SIG-M5 treated with dmso at 0.1 percent for 504 hours (cell line): ENCODE measurements around the gene CRELD2.

ENCODE experiments used
- DNase-seq: peaks from one replicate; lab custom pipeline; 2025; ENCODE audit not compliant: unreplicated experiment; lab: John Stamatoyannopoulos, UW

CRELD2 gene

DNA sequence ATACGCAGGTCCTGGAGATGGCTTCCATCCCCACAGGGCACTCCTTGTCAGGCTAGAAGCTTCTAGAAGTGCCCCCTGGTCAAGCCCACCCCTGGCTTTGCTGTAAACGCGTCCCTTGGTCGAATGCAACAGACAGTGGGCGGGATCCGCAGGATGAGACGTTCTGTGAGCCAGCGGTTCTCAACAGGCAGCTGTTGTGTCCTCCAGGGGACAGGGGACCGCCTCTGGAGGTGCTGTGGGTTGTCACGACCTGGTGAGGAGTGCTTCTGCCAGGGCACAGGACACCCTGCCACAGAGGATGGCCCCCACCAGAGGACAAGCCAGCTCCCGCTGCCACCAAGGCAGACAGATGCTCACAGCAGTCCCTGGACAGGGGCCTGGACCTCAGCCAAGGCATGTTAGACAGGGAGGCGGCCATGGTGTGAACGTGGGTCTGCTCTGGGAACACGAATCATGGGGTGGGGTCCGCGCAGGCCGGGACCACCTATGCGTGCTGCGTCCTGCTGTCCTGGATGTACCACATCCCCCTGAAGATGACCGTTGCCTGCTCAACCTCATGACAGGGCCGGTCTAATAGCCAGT is 11.7 kb downstream of the CRELD2 start:
- no peak for DNase-seq

DNA sequence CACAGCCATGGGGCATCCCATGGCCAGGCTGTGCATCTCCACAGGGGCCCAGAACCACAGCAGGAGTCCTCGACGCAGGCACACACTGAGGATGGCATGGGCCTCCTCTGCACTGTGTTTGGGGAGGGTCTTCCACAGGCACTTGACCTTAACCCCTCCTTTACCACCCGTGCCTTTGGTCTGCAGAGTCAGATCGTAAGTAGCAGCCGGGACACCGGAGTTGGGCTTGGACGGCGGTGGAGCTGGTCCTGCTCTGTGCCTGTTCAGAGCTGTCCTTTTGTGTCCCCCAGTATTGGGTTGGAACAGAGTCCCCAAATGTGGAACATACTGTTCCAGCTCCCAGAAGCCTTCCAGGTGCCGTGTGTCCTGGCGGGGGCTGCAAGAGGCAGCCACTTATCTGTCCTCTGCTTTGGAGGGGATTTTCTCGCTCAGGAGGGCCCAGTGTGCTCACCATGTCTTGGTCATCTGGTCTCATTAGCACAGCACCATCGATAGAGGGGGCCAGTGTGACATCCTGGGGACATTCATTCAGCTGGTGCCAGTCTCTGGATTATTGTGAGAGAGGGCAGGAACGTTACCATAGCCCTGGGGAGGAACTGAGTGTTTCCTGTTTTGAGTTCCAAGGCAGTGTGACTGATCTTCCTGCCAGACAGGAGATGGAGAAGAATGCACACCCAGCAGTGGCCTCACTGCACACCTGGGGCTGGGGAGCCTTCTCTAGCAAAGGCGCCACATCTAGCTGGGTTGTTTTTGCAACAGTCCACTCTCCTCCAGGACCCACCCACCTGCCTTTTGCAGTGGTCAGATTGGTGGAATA is 12.4 kb downstream of the CRELD2 start:
- DNase-seq: peak; percentile 86

DNA sequence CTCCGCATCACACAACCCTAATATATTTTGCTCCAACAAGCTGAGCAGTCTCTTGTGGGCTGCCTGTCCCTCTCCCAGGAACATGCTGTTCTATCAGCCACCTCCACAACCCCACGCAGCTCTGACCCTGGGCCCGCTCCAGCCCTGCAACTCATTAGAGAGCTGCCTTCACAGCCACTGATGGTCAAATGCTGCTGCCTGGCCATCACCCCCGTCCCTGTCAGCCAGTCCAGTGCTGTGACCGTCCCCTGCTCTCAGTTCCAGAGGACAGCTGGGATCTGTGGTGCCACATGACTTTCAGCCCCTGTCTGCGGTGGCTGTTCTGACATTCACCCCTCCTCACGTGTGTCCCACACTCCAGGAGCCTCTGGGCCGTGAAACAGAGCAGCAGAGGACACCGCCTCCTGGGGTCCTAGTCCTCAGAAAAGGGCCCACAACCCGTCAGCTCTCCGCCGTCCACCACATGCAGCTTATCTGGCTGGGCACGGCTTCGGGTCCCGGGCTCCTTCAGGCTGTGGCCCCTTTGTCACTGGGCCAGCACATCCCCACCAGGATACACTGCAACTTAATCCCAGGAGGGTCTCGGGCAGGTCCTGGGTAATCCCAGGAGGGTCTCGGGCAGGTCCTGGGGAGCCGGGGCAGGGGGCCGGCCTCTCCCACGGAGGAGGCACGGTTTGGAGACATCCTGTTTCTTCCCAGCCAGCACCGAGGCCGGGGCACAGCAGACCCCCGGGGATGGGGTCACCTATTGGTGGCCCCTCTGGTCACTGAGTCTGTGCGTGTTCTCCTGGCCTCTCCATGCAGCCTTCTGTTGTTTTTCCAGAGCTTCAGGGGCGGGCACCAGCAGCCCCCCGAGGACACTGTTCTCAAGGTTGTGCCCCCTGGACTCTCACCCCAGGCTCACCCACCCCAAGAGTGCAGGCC is 15.1 kb downstream of the CRELD2 start:
- no peak for DNase-seq

DNA sequence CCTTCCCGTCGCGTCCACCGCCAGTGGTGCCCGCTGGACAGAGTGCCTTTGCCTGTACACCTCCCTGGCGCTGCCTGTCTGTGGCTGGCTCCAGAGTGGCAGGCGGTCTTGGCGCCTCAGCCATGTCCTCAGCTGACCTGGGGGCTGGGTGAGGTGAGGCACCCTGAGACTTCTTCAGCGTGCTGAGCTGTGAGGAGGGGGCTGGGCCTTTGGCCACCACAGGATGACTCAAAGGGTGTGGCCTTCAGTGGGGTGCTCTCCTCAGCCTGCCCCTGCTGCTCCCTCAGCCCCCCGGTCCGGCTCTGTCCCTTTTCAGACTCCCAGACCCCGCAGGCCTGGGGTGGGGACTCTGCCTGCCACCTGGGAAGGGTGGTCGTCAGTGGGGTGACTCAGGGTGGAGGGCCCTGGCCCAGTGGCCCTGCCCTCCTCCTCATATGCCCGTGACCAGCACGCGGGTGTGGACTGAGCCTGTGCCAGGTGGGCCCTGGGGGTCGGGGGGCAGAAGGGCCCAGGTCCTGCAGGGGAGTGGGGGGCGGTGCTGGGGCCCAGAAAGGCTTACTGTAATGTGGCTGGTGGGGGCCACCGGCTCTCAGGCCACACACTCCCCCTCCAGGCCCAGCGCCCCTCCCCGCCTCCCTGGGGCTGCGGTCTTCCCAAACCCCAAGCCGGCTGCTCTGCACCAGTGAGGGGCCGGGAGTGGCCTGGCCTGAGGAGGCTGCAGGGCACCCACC is 15.9 kb downstream of the CRELD2 start:
- no peak for DNase-seq

DNA sequence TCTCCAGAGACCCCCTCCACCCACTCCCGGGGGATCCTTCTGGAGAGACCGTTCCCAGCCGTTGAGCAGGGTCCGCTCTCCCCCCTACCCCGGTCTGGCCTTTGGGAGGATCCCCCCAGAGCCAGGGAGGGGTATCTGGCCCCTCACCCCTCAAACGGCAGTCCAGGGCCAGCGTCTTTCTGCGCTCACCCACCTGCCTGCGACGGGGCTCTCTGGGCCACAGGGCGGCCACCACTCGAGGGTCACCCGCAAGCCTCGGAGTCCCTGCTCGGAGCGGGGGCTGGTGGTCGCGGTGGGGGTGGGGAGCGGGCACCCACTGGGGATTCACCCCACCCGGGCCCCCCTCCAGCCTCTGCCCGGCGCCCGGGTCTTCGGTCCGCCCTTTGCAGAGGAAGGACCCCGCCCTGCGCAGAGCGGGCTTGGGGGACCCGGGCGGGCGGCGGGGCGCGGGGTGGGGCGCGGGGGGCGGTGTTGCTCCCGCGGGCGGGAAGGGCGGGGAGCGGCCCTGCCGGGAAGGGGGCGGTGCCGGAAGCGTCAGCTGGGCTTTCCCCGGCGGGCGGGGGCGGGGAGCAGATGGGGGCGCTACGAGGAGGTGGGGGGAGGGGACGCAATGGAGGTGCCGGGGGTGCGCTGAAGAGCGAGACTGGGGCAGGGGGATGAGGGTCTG is 16.6 kb downstream of the CRELD2 start:
- DNase-seq: peak; percentile 12

DNA sequence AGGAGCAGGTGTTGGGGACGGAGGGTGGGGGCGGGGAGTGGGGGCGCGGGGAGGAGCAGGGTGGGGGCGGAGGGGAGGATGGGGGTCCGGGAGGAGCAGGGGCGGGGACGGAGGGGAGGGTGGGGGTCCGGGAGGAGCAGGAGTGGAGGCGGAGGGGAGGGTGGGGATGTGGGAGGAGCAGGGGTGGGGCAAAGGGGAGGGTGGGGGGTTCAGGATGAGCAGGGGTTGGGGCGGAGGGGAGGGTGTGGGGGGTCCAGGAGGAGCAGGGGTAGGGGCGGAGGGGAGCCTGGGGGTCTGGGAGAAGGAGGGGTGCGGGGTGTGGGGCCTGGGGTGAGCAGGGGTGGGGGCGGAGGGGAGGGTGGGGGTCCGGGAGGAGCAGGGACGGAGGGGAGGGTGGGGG is 17.1 kb downstream of the CRELD2 start:
- no peak for DNase-seq

DNA sequence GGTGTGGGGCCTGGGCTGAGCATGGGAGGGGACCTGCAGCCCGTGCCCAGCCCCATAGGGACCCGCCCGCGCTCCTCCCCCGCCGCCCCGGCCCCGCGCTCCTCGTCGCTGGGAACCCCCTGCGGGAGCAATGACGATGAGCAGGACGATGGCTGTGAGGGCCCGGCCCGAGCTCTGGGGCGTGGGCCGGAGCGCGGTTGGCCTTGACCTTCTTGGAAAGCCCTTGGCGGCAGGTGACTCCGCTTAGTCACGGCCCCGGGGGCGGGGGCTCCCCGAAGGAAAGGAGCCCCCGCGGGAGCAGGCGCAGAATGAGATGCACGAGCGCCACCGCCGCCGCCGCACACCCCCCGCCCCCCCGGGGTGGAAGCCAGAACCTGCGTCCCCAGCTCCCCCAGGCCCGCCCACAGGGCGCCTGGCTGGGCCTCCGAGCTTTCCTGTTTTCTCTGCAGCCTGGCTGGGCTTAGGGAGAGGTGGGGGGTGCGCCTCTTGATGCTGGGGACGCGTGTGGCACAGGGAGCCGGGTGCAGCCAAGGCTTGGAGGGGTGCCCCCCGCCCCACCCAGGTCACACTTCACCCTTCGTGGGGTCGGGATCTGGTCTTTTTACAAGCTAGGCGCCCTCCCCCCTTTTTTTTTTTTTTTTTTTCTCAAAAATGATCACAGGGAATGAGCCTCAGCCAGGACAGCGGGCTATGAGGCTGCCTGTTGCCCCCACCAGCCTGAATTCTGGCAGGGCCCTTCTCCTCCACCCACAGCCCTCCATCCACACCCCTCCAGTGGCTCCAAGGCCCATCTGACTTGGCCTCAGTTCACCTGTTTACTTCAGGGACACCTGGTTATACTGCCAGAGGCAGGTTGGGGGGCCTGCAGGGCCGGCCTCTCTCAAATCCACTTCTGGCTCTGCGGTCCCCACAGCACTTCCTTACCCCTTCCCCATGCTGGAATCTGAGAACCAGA is 17.9 kb downstream of the CRELD2 start:
- DNase-seq: peak; percentile 63

DNA sequence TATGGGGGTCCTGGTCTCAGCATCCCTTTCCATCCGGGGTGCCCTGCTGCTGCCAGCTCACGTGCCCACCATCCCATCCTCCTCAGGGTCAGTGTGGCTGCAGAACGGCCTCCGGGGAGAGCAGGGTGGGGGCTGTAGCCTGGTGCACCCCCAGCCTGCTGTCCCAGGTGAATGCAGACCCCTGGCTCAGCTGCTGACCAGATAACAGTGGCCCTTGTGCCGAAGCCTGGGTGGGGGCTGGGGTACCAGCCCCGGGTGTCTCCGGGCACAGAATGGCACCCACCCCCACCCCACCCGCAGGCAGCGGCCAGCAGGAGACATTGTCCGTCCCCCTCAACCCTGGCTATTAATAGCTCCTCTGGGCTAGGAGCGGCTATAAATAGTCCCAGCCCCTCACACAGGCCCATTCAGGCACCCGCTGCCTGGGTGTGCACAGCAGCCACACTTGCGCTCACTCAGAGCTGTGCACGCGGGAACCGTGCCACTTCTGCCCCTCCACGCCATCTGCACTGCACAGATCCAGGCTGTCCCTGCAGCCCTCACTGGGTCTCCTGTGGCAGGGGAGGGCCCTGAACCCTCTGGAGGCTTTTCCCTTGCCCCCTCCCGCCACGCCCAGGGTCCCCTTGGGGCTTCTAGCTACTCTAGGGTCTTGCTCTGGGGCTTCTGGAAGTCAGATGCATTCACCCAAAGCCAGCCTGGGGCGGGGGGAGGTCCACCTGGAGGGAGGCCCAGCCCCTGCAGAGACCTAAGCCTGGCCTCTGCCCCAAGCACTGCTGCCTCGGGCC is 18.7 kb downstream of the CRELD2 start:
- no peak for DNase-seq

DNA sequence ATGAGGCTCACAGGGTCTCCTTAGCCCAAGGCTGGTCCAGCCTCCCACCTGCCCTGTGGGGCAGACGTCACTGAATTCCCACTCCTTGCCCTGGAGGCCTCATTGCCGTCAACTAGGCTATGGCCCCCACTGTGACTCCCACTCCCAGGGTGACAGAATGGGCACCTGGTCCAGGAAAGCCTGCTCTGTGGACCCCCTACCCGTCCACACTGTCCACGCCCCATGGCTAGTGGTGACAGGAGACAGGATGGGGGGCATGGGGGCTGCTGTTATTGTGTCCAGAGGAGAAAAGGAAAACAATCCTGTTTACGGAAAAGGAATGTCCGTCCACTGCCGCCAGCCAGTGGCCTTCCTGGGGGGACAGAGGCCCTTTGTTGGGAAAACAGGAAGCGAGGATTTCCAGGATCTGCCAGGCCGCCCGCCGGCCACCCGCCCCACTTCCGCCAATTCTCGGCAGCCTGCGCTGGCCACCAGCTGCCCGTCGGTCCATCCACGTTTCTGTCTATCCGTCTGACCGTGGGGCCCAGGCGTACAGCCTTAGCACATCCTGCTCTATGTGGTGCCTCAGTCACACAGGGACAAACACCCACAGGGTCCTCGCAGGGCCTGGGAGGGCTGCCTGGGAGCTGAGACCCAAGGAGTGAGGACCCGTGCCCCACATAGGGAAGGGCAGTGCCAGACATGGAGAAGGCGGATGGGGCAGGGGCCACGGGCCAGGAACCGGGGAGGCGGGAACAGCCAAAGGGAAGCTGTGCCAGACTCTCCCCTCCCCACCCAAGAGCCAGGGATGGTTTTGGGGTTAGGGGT is 19.5 kb downstream of the CRELD2 start:
- DNase-seq: no peak

DNA sequence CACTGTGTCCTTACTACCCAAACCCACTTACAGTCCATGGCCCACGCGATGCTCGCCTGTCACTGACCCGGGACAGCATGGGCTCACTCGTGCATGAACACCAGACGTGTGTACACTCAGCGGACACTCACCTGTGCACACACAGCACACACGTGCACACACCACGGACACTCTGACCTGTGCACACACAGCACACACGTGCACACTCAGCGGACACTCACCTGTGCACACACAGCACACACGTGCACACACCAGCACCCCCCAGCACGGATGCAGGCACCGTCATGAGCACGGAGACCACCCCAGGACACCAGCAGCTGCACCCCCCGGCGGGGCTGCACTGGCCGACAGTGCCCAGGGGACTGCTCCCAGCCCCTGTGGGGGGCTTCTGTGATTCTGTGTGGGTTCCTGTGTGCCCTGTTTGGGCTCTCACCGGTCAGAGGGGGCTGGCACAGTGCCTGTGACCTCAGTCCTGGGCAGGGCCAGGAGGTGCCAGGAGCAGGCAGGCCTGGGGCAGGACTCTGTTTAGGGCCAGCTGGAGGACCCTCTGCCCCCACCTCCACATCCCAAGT is 20.2 kb downstream of the CRELD2 start:
- no peak for DNase-seq

DNA sequence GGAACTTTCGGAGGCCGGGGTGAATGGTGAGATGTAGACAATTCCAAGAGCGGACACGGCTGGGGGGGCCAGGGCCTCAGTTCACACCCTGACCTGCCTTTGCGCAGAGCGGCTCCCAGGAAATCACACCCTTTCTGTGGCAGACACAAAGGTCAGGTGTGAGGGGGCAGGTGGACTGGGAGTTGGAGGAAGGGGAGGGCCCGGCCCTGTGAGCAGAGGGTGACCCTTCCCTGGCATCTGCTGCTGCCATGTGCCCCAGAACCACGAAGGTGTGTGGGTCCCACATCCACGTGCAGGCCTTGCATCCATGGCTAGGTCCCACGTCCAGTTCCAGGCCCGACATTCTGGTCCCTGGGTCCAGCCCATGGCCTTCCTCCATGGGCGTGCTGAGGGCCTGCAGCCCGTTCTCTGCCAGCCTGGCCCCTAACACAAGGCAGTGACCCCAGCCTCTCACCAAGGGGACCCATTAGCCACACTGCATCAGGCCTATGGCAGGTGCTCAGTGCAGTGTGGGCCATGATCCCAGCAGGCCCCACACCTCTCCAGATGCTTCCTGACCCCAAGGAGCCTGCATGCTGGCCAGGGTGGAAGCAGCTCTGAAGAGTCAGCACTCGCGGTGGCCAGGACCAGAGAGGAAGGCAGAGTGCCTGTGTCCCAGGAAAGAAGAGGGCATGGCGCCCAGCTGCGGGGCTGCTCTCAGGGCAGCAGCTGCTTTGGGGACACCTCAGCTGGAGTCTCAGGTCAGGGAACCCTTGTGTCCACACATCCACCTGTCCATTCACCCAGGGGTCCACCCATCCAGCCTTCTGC is 23.3 kb downstream of the CRELD2 start:
- no peak for DNase-seq

DNA sequence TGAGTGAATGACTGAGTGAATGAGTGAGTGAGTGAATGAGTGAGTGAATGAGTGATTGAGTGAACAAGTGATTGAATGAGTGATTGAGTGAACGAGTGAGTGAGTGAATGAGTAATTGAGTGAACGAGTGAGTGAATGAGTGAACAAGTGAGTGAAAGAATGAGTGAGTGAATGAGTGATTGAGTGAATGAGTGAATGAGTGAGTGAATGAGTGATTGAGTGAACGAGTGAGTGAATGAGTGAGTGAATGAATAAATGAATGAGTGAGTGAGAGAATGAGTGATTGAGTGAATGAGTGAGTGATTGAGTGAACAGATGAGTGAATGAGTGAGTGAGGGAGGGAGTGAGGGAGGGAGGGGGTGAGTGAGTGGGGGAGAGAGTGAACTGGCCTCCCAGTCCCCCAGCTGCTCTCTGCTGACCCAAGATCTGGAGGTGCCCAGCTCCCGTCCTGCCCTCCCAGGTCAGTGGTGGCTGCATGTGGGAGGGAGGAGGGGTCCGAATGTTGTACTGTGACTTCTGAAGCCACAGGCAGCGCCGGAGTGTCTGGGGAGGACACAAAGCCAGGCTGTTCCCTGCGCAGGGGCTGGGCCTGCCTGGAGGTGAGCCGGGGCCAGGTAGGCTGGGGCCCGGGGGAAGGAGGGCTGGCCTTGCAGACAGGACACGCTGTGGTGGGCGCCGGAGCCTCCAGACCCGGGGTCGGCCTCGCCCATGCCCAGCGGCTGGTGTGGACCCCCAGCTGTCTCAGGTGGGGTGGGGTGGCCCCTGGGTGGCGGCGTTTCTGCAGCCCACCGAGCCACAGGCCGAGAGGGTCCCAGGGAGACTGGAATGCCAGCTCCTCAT is 24.4 kb downstream of the CRELD2 start:
- DNase-seq: no peak

DNA sequence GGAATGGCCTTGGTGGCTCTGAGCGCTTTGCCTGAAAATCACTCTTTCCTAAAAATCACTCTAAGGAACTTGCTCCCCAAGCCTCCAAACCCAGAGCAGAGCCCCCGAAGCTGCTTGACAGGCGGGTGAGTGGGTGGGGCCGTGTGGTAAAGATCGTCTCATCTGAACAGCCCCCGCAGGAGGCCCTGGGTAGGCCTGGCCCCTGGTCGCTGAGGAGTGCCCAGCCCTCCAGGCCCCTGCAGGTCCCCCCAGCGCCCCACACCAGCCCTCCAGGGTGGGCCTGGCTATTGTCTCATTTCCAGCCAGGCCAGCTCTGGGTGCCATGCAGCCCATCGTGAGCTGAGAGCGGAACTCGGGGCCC is 25.0 kb downstream of the CRELD2 start:
- no peak for DNase-seq

DNA sequence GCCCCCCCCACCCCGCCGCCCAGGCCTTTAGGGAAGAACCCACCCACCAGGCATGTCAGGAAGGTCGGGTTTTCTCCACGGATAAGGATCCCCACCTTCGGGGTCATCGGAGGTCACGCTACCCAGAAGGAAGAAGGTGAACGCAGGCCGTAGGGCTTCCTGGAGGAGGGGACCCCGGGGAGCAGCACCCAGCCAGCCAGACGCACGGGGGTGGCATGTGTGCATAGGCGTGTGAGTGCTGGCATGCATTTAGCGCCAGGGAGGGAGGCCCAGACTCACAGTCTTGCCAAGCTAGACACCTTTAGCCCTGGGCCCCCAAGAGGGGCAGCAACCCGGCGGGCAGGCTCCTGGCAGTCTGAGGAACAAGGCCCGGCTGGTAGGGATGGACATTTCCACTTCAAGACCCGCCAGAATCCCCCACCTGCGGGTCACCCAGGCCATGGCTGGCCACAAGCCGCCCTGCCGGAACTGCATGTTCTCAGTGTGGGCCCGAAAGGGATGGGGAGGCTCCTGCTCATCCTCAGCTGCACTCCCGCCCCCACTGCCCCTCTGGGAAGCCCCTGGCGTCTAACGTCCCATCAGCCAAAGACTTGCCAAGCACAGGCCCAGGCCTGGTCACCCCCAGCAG is 25.5 kb downstream of the CRELD2 start:
- DNase-seq: no peak

DNA sequence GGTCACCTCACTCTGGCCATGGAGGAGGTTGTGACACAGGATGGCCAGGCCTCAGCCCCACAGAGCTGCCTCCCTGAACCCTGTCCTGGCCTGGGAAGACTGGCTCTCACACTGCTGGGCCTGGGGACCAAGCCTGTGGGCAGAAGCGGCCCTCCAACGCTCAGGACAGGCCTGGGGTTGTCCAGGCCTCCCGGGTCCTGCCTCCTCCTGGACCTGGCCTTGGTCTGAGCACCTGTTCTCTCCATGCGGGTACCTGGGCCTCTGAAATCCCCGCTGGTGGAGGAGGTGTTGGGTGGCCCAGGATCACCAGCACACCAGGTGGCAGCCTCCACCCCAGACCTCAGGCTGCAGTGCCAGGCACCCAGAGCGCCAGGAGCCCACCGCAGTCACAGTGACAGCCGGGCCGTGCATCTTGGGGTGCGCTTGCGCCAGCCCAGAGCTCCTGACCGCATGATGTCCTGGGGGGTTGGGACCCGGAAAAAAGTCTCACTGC is 26.0 kb downstream of the CRELD2 start:
- no peak for DNase-seq
